ENCODE data around the gene SH2D2A.

- TF ChIP-seq CTCF (IDR thresholded peaks at IDR 0.05) (peak; percentile 85), EZH2 (IDR thresholded peaks at IDR 0.05; ENCODE audit: borderline replicate concordance, insufficient read depth, low read depth, low read length, poor library complexity, severe bottlenecking) (no peak)
Measured at GRCh38 chr1:156838972-156839371, 22.3 kb upstream of the SH2D2A start.

Data from B cell (primary cell).